ENCODE results near the gene SLC7A6.

SLC7A6 gene

DNA sequence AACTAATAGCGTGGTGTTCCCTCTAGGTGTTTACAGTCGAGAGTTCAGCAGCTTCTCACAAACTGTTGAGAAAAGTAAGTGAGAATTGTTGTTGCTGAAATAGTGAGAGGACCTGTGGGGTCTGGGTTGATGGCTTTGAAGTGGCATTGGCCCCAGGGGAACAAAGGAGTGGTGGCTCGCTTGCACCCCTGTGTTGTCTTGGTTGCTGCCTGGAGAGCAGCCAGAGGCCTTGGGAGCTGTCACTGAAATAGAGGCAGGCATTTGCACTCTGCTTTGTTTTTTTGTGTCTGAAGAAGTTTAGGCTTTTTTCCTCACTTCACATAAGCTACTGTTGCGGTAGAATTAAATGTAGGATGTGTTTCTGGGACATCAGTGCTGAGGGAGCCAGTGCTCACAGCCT lies 83.3 kb downstream of the SLC7A6 start:
- no peaks in the 10 kb centered on the region for H3K79me2 ChIP-seq (ENCODE audit: low read length)
- H4K20me1 ChIP-seq (ENCODE audit: insufficient read depth, low read length) = no peaks in the 10 kb centered on the region
- no peak for TF ChIP-seq EZH2phosphoT487 (IDR thresholded peaks at IDR 0.05; ENCODE audit: low read depth)
- TF ChIP-seq CTCF (IDR thresholded peaks at IDR 0.05; ENCODE audit: low read depth, low read length) = no peak
- peaks cover 40% of the 10 kb centered on the region for H3K36me3 ChIP-seq (replicated peaks; ENCODE audit: low read depth, low read length)
- no peaks in the 10 kb centered on the region for H3K27me3 ChIP-seq (ENCODE audit: low read depth, low read length)
- H3K4me1 ChIP-seq (ENCODE audit: low read length) = no peaks in the 10 kb centered on the region
- H3K4me3 ChIP-seq (ENCODE audit: low read length) = no peak overlapping the region
- no peak overlapping the region for H3K4me2 ChIP-seq (ENCODE audit: low read length)
- no peak overlapping the region for H2AFZ ChIP-seq (ENCODE audit: low read depth, low read length)
- H3K27ac ChIP-seq (ENCODE audit: low read length) = no peak overlapping the region
- H3K9ac ChIP-seq (ENCODE audit: low read length) = no peak overlapping the region
- no peaks in the 10 kb centered on the region for H3K9me3 ChIP-seq (ENCODE audit: insufficient read depth, low read length)

DNA sequence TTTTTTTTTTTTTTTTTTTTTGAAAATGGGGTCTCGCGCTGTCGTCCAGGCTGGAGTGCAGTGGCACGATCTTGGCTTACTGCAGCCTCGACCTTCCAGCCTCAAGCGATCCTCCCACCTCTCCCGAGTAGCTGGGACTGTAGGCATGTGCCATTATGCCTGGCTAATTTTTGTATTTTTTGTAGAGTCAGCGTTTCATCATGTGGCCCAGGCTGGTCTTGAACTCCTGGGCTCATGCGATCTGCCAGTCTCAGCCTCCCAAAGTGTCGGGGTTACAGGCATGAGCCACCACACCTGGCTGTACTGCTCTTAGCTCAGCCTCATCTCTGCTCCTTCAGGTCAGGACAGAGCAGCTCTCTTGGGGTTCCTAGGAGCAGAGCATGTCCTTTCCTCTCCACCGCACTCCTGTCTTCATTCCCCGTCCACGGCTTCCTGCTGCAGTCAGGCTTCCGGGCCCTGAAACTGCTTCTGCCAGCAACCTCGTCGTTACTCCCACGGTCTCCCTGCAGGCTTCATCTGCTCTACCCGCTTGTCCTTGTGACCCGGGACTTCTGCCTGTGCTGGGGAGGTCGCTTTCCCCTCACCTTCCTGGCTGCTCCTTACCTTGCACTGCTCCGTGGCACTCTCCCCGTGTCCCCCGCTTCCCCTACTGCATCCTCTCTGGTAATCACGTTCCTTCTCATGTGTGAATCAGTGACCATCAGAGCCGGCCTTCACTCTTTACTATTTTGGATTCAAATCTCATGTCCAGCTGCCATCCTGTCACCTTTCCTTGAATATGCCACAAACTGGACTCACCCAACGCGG lies 84.5 kb downstream of the SLC7A6 start:
- no peaks in the 10 kb centered on the region for H3K9me3 ChIP-seq (ENCODE audit: insufficient read depth, low read length)
- H3K27me3 ChIP-seq (ENCODE audit: low read depth, low read length) = no peaks in the 10 kb centered on the region
- H3K4me2 ChIP-seq (ENCODE audit: low read length) = no peak overlapping the region
- H3K4me1 ChIP-seq (ENCODE audit: low read length) = no peaks in the 10 kb centered on the region
- H3K4me3 ChIP-seq (ENCODE audit: low read length) = no peak overlapping the region
- peaks cover 43% of the 10 kb centered on the region for H3K36me3 ChIP-seq (replicated peaks; ENCODE audit: low read depth, low read length)
- H3K79me2 ChIP-seq (ENCODE audit: low read length) = no peaks in the 10 kb centered on the region
- no peaks in the 10 kb centered on the region for H4K20me1 ChIP-seq (ENCODE audit: insufficient read depth, low read length)
- H2AFZ ChIP-seq (ENCODE audit: low read depth, low read length) = no peak overlapping the region
- TF ChIP-seq EZH2phosphoT487 (IDR thresholded peaks at IDR 0.05; ENCODE audit: low read depth) (no peak), CTCF (IDR thresholded peaks at IDR 0.05; ENCODE audit: low read depth, low read length) (no peak)
- H3K27ac ChIP-seq (ENCODE audit: low read length) = no peak overlapping the region
- no peak overlapping the region for H3K9ac ChIP-seq (ENCODE audit: low read length)

DNA sequence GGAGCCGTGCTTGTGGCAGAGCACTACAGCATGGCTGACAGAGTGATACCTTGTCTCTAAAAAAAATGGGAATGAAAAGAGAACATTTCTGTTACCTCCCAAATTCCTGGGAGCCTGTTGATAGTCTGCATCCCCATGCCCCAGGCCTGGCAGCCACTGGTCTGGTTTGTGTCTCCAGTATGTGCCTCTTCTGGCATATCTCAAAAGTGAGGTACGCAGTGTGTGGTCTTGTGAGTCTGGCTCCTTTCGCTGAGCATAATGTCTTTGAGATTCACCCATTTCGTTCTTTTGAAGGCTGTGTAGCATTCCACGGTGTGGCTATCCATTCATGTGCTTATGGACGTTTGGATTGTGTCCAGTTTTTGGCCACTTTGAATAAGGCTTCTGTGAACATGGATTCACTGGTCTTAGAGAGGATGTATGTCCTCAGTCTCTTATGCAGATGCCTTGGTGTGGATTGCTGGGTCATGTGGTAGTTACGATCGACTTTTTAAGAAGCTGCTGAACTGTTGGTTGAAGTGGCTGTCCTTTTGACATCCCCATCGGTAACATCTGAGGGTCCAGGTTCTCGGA lies 85.6 kb downstream of the SLC7A6 start:
- H3K27ac ChIP-seq (ENCODE audit: low read length) = no peak overlapping the region
- H3K27me3 ChIP-seq (ENCODE audit: low read depth, low read length) = no peaks in the 10 kb centered on the region
- no peak overlapping the region for H3K4me2 ChIP-seq (ENCODE audit: low read length)
- H3K9me3 ChIP-seq (ENCODE audit: insufficient read depth, low read length) = no peaks in the 10 kb centered on the region
- no peak overlapping the region for H3K4me3 ChIP-seq (ENCODE audit: low read length)
- H3K79me2 ChIP-seq (ENCODE audit: low read length) = no peaks in the 10 kb centered on the region
- no peaks in the 10 kb centered on the region for H3K4me1 ChIP-seq (ENCODE audit: low read length)
- H3K36me3 ChIP-seq (replicated peaks; ENCODE audit: low read depth, low read length) = peaks cover 46% of the 10 kb centered on the region
- no peaks in the 10 kb centered on the region for H4K20me1 ChIP-seq (ENCODE audit: insufficient read depth, low read length)
- no peak overlapping the region for H2AFZ ChIP-seq (ENCODE audit: low read depth, low read length)
- TF ChIP-seq CTCF (IDR thresholded peaks at IDR 0.05; ENCODE audit: low read depth, low read length) (no peak), EZH2phosphoT487 (IDR thresholded peaks at IDR 0.05; ENCODE audit: low read depth) (no peak)
- no peak overlapping the region for H3K9ac ChIP-seq (ENCODE audit: low read length)

DNA sequence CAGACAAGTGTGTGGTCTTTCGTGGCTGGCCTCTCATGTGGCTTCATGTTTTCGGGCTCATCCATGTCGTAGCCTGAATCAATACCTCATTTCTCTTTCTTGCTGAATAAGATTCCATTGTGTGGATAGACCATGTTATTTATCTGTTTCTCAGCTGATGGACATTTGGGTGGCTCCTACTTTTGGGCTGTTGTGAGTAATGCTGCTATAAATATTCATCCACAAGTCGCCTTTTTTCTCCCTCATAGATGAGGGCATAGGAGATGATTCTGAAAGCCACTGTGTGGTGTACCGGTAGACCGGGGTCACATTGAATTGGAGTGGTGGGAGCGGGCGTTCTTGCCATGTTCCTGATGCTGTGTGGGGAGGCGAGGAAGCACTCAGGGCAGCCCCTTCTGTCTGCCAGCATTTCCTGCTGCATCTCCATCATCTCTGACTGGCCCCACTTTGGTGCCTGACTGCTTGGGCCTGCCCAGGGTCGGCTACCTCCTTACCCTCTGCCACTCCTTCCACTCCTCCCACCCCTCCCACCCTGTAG lies 86.6 kb downstream of the SLC7A6 start:
- no peak overlapping the region for H2AFZ ChIP-seq (ENCODE audit: low read depth, low read length)
- no peaks in the 10 kb centered on the region for H3K79me2 ChIP-seq (ENCODE audit: low read length)
- H3K36me3 ChIP-seq (replicated peaks; ENCODE audit: low read depth, low read length) = peaks cover 41% of the 10 kb centered on the region
- no peaks in the 10 kb centered on the region for H4K20me1 ChIP-seq (ENCODE audit: insufficient read depth, low read length)
- no peak overlapping the region for H3K4me2 ChIP-seq (ENCODE audit: low read length)
- H3K4me1 ChIP-seq (ENCODE audit: low read length) = peaks cover 4% of the 10 kb centered on the region
- no peaks in the 10 kb centered on the region for H3K27me3 ChIP-seq (ENCODE audit: low read depth, low read length)
- no peak for TF ChIP-seq CTCF (IDR thresholded peaks at IDR 0.05; ENCODE audit: low read depth, low read length)
- no peak for TF ChIP-seq EZH2phosphoT487 (IDR thresholded peaks at IDR 0.05; ENCODE audit: low read depth)
- no peak overlapping the region for H3K27ac ChIP-seq (ENCODE audit: low read length)
- H3K4me3 ChIP-seq (ENCODE audit: low read length) = no peak overlapping the region
- H3K9ac ChIP-seq (ENCODE audit: low read length) = no peak overlapping the region
- H3K9me3 ChIP-seq (ENCODE audit: insufficient read depth, low read length) = no peaks in the 10 kb centered on the region
